ENCODE results near the gene MYO1D. TPM values are rescaled to one million over a fixed set of nuclear protein-coding genes. Genes with fewer than 3 reads are reported as not detected.

Gene MYO1D
- total and polyA plus RNA-seq, 2 donors (not counting 1 experiment from before 2014, with no cell fraction given), result 5.4 to 26.7 TPM

GRCh38 chr17:32625971-32626370, 251.0 kb downstream of the MYO1D start:
- H4K20me1 ChIP-seq (ENCODE audit: control insufficient read depth, insufficient read depth, low read length, poor library complexity, severe bottlenecking), result no peaks in the 10 kb centered on the region
- H3K4me1 ChIP-seq (ENCODE audit: control insufficient read depth in 2 of 2, insufficient read depth in 2 of 2, low read length in 2 of 2), result no peaks in the 10 kb centered on the region
- ChIA-PET CTCF (no interaction called here), POLR2A (no interaction called here)
- TF ChIP-seq EZH2 (IDR thresholded peaks at IDR 0.05; ENCODE audit: borderline replicate concordance, insufficient read depth, low read depth, low read length, poor library complexity, severe bottlenecking) (no peak), CTCF (IDR thresholded peaks at IDR 0.05) (no peak)
- no peaks in the 10 kb centered on the region for H3K36me3 ChIP-seq (replicated peaks in 1 of 2; ENCODE audit: control extremely low read depth in 1 of 2, control insufficient read depth in 1 of 2, extremely low read depth in 1 of 2, insufficient read depth in 2 of 2, low read length in 1 of 2)
- H3K27ac ChIP-seq (ENCODE audit: low read length in 2 of 2), result no peak overlapping the region
- no peaks in the 10 kb centered on the region for H3K79me2 ChIP-seq (ENCODE audit: control insufficient read depth, insufficient read depth, low read length)
- no peak overlapping the region for H3K9ac ChIP-seq (ENCODE audit: low read length)
- intact Hi-C loops (cut with micrococcal nuclease), result no loop called here
- WGBS (ENCODE audit: insufficient coverage), result 100% methylated on average over 5 of the region's 7 CpGs
- Mint-ChIP-seq H3K4me3 (no peak overlapping the region), H3K27me3 (no peaks in the 10 kb centered on the region), H3K4me1 (no peaks in the 10 kb centered on the region), H3K27ac (no peak overlapping the region), H3K9me3 (ENCODE audit: insufficient read depth) (no peaks in the 10 kb centered on the region)
- H3K4me3 ChIP-seq (ENCODE audit: control extremely low read depth in 1 of 5, extremely low read depth in 1 of 5, insufficient read depth in 1 of 5, low read depth in 2 of 5, low read length in 4 of 5), result no peak overlapping the region
- DNase-seq (no peak), ATAC-seq (ENCODE audit: low read depth) (no peak)
- H3K27me3 ChIP-seq (replicated peaks in 1 of 4; ENCODE audit: control extremely low read depth in 1 of 4, control insufficient read depth in 3 of 4, insufficient read depth in 4 of 4, low read length in 3 of 4), result no peaks in the 10 kb centered on the region
- no peaks in the 10 kb centered on the region for H3K9me3 ChIP-seq (ENCODE audit: control extremely low read depth in 1 of 3, control insufficient read depth in 2 of 3, insufficient read depth in 1 of 3, low read length in 2 of 3)
- H2AFZ ChIP-seq (ENCODE audit: insufficient read depth, low read depth, low read length, poor library complexity, severe bottlenecking), result no peak overlapping the region
- no peak overlapping the region for H3K4me2 ChIP-seq (replicated peaks; ENCODE audit: low read depth, low read length, poor library complexity, severe bottlenecking)

GRCh38 chr17:32623196-32623595, 253.7 kb downstream of the MYO1D start:
- TF ChIP-seq EZH2 (IDR thresholded peaks at IDR 0.05; ENCODE audit: borderline replicate concordance, insufficient read depth, low read depth, low read length, poor library complexity, severe bottlenecking) (no peak), CTCF (IDR thresholded peaks at IDR 0.05) (no peak)
- H4K20me1 ChIP-seq (ENCODE audit: control insufficient read depth, insufficient read depth, low read length, poor library complexity, severe bottlenecking), result no peaks in the 10 kb centered on the region
- H3K27ac ChIP-seq (ENCODE audit: low read length in 2 of 2), result no peak overlapping the region
- no peaks in the 10 kb centered on the region for H3K36me3 ChIP-seq (replicated peaks in 1 of 2; ENCODE audit: control extremely low read depth in 1 of 2, control insufficient read depth in 1 of 2, extremely low read depth in 1 of 2, insufficient read depth in 2 of 2, low read length in 1 of 2)
- DNase-seq (no peak), ATAC-seq (ENCODE audit: low read depth) (no peak)
- no CpG with 5 or more reads among the region's 2 CpGs for WGBS (ENCODE audit: insufficient coverage)
- Mint-ChIP-seq H3K9me3 (ENCODE audit: insufficient read depth) (no peaks in the 10 kb centered on the region), H3K4me1 (no peaks in the 10 kb centered on the region), H3K27me3 (no peaks in the 10 kb centered on the region), H3K27ac (no peak overlapping the region), H3K4me3 (no peak overlapping the region)
- intact Hi-C loops (cut with micrococcal nuclease), result no loop called here
- H3K9ac ChIP-seq (ENCODE audit: low read length), result no peak overlapping the region
- CTCF ChIA-PET, result no interaction called here
- no peak overlapping the region for H2AFZ ChIP-seq (ENCODE audit: insufficient read depth, low read depth, low read length, poor library complexity, severe bottlenecking)
- H3K79me2 ChIP-seq (ENCODE audit: control insufficient read depth, insufficient read depth, low read length), result no peaks in the 10 kb centered on the region
- POLR2A ChIA-PET, result no interaction called here
- no peaks in the 10 kb centered on the region for H3K27me3 ChIP-seq (replicated peaks in 1 of 4; ENCODE audit: control extremely low read depth in 1 of 4, control insufficient read depth in 3 of 4, insufficient read depth in 4 of 4, low read length in 3 of 4)
- H3K4me2 ChIP-seq (replicated peaks; ENCODE audit: low read depth, low read length, poor library complexity, severe bottlenecking), result no peak overlapping the region
- H3K9me3 ChIP-seq (ENCODE audit: control extremely low read depth in 1 of 3, control insufficient read depth in 2 of 3, insufficient read depth in 1 of 3, low read length in 2 of 3), result no peaks in the 10 kb centered on the region
- H3K4me1 ChIP-seq (ENCODE audit: control insufficient read depth in 2 of 2, insufficient read depth in 2 of 2, low read length in 2 of 2), result no peaks in the 10 kb centered on the region
- H3K4me3 ChIP-seq (ENCODE audit: control extremely low read depth in 1 of 5, extremely low read depth in 1 of 5, insufficient read depth in 1 of 5, low read depth in 2 of 5, low read length in 4 of 5), result no peak overlapping the region
